ENCODE data around the gene EFEMP2.
A peak's percentile ranks its signal among the peaks of the same experiment; 100 is the strongest.

EFEMP2 gene

GRCh38 chr11:65900125-65900898 lies 27.7 kb upstream of the EFEMP2 start, which contains the start of gene FOSL1:
TSS of gene FOSL1 (minus strand) at chr11:65900388. CDS start at chr11:65900339, 49 bp downstream.
- peak in 1 of 2 experiments; percentile 33 for DNase-seq

GRCh38 chr11:65899356-65900124 lies 26.9 kb upstream of the EFEMP2 start:
- DNase-seq = no peak

GRCh38 chr11:65898656-65899355 lies 26.2 kb upstream of the EFEMP2 start:
- DNase-seq = no peak

- DNase-seq = no peak
Measured at GRCh38 chr11:65897020-65897471, 24.4 kb upstream of the EFEMP2 start.

- no peak for DNase-seq
Measured at GRCh38 chr11:65896034-65896999, 23.7 kb upstream of the EFEMP2 start.

- DNase-seq = no peak
Measured at GRCh38 chr11:65895482-65895981, 22.9 kb upstream of the EFEMP2 start.

- no peak for DNase-seq
Measured at GRCh38 chr11:65894034-65894591, 21.5 kb upstream of the EFEMP2 start.

GRCh38 chr11:65892661-65893317 lies 20.2 kb upstream of the EFEMP2 start:
- peak in 1 of 2 experiments; percentile 33 for DNase-seq

GRCh38 chr11:65892137-65892540 lies 19.5 kb upstream of the EFEMP2 start:
- DNase-seq = peak in 1 of 2 experiments; percentile 40

- peak; percentile 49 to 71 for DNase-seq
Measured at GRCh38 chr11:65891219-65892136, 18.9 kb upstream of the EFEMP2 start.

- peak; percentile 89 to 95 for DNase-seq
Measured at GRCh38 chr11:65890324-65891218, 18.0 kb upstream of the EFEMP2 start, which contains the start of gene CCDC85B. TSS of gene CCDC85B (plus strand) at chr11:65890673. CDS start at chr11:65890784, 111 bp downstream.

GRCh38 chr11:65888163-65888814 lies 15.7 kb upstream of the EFEMP2 start, which contains the start of gene FIBP:
TSS of gene FIBP (minus strand) at chr11:65888471. CDS start at chr11:65888418, 53 bp downstream.
- peak; percentile 88 to 94 for DNase-seq

- no peak for DNase-seq
Measured at GRCh38 chr11:65887723-65888162, 15.1 kb upstream of the EFEMP2 start.

- DNase-seq = no peak
Measured at GRCh38 chr11:65886826-65887722, 14.5 kb upstream of the EFEMP2 start.

GRCh38 chr11:65885808-65886536 lies 13.4 kb upstream of the EFEMP2 start:
- DNase-seq = no peak

- no peak for DNase-seq
Measured at GRCh38 chr11:65885231-65885630, 12.6 kb upstream of the EFEMP2 start.

All from NCI-H524 (cell line).